Measurements from ENCODE around the gene PAX9. TPM values are rescaled to one million over a fixed set of nuclear protein-coding genes. Genes with fewer than 3 reads are reported as not detected.

Gene PAX9
- total RNA-seq, 2 donors from 2014 or later, result 0.23 TPM; not detected in 1

DNA sequence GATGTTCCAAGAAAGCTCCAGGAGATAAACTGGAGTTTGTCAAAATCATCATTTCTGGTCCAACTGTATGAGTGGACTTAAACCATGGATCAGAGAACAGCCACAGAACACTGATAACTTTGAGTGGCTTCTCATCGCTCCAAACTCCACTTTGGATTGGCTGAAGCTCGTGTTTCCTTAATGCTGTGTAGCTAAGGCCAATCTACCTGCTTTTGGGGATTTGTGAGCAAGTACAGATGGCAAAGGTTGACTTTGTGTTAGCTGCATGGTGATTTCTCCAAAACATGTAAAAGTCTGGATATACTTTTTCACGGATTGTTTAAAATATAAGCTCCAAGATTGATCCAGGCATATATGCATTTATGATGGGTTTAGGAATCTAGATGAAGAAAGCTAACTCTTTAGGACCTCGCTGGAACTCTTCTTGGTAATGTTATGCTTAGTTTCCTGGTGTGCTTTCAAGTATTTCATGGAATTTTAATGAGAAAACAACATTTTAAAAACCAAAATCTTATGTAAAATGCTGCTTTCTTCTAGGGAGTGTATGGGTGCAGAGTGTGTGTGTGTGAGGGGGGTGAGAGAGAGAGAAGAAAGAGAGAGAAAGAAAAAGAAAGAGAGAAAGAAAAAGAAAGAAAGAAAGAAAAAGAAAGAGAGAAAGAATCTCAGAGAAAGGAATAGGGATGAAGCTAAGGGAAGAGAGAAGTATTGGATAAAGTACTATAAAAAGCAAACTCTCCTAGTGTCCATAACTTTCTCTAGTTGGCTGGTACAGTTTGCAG is 11.6 kb upstream of the PAX9 start:
- no peak overlapping the region for H3K4me3 Mint-ChIP-seq
- H3K4me1 Mint-ChIP-seq (ENCODE audit: low read depth), result peaks cover 9% of the 10 kb centered on the region
- H3K9me3 Mint-ChIP-seq, result no peaks in the 10 kb centered on the region
- no peak overlapping the region for H3K27ac Mint-ChIP-seq
- DNase-seq (no peak), ATAC-seq (replicated peaks in 1 of 2) (no peak)
- H3K36me3 Mint-ChIP-seq (ENCODE audit: insufficient read depth in 2 of 2), result peaks cover 2% of the 10 kb centered on the region in 2 donors
- H3K27me3 Mint-ChIP-seq (ENCODE audit: low read depth), result peaks cover 86% of the 10 kb centered on the region

DNA sequence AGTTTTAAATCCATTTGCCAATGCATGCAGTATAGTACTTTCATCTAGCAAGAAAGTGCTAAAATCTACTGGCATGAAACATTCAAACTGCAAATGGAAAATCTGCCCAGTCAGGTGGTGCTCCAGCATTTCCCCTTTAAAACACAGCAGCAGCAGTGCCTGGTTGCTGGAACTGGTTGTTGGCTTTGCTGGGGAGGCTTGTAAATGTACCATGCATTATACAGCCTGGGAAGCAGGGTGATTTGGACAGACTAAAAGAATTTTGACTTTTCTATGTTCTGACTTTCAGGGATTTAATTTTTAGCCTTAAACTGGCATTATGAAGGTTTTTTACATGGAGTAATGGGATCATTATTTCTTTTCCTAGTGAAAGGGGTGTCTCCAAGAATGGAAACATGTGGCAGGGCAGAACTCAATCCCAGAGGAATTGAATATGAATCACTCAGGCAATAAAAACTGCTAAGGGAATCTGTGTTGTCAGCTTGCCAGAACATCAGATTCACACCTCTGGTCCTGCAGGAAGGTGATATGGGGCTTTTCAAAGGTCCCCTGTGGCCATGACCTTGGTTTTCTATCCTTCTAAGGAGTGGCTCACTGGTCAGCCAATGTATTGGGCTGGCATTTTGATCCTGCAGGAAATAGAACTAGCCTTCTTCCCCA is 9.0 kb upstream of the PAX9 start:
- no peak overlapping the region for H3K4me3 Mint-ChIP-seq
- H3K4me1 Mint-ChIP-seq (ENCODE audit: low read depth), result peaks cover 22% of the 10 kb centered on the region
- H3K36me3 Mint-ChIP-seq (ENCODE audit: insufficient read depth in 2 of 2), result peaks cover 2 to 4% of the 10 kb centered on the region in 2 donors
- ATAC-seq (replicated peaks in 1 of 2) (no peak), DNase-seq (no peak)
- H3K27me3 Mint-ChIP-seq (ENCODE audit: low read depth), result peaks cover 94% of the 10 kb centered on the region
- no peak overlapping the region for H3K27ac Mint-ChIP-seq
- H3K9me3 Mint-ChIP-seq, result no peaks in the 10 kb centered on the region

DNA sequence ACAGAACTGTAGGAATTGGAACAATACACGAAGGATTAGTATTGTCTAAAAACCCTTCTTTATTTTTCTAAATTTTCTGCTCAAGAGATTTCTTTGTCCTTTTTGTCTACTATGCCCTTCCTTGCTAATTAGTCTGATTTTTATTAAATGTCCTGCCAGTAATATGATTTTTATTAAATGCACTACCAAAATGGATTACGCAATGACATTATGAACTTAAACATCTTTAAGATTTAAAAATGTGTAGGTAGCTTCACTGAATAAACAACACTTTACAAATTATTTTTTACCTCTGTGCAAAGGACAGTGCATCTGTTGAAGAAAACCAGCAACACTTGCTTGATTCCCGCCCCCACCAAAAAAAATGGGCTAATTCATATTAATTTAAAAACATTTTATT is 8.2 kb upstream of the PAX9 start:
- Mint-ChIP-seq H3K9me3 (no peaks in the 10 kb centered on the region), H3K36me3 (ENCODE audit: insufficient read depth in 2 of 2) (peaks cover 2% of the 10 kb centered on the region in 2 donors), H3K27me3 (ENCODE audit: low read depth) (peaks cover 88% of the 10 kb centered on the region)

DNA sequence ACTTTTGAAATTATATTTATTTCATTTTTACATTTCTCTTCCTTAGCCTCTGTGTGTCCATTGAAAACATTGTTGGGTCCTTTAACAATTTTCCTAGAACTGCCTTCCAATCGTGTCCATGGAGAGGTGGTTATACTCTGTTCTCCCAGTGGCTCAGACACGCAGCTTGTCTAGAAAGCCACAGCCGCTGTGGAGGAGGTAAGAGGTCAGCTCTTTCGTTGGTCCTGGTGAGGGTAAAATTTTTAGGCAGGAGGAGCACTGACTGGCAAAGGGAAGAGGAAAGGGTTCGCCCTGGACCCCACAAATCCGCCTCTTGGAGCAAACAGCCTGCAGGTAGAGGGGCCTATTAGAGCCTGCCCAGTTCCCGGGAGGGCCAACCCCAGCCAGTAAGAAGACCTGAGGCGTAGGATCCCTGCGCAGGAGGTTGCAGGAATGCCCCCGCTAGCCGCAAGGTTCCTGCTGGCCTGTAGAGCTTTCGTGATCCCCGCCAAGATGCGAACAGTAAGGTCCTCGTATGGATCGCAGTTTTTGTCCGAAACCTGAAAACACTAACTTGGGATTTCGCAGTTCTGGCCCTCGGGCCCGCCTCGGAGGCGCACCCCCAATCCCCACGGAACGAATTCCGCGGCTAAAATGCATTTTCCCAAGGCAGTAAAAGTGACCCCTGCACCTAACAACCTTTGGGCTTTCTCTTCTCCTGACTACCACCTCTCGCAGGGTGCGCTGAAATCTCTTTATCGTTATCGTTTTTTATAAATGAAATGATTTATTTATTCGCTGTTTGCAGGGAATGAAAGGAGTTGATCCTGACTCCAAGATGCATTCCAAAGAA is 7.5 kb upstream of the PAX9 start:
- H3K36me3 Mint-ChIP-seq (ENCODE audit: insufficient read depth in 2 of 2), result peaks cover 2 to 3% of the 10 kb centered on the region in 2 donors
- ATAC-seq (replicated peaks in 1 of 2), result no peak
- DNase-seq, result no peak
- H3K4me3 Mint-ChIP-seq, result no peak overlapping the region
- no peaks in the 10 kb centered on the region for H3K9me3 Mint-ChIP-seq
- no peak overlapping the region for H3K27ac Mint-ChIP-seq
- H3K4me1 Mint-ChIP-seq (ENCODE audit: low read depth), result peaks cover 22% of the 10 kb centered on the region
- H3K27me3 Mint-ChIP-seq (ENCODE audit: low read depth), result peaks cover 87% of the 10 kb centered on the region

More for the DNA sequence above, 8.2 kb upstream of the PAX9 start:
- Mint-ChIP-seq H3K4me3 (no peak overlapping the region), H3K4me1 (ENCODE audit: low read depth) (peaks cover 18% of the 10 kb centered on the region), H3K27ac (no peak overlapping the region)
- ATAC-seq (replicated peaks in 1 of 2) (no peak), DNase-seq (no peak)

DNA sequence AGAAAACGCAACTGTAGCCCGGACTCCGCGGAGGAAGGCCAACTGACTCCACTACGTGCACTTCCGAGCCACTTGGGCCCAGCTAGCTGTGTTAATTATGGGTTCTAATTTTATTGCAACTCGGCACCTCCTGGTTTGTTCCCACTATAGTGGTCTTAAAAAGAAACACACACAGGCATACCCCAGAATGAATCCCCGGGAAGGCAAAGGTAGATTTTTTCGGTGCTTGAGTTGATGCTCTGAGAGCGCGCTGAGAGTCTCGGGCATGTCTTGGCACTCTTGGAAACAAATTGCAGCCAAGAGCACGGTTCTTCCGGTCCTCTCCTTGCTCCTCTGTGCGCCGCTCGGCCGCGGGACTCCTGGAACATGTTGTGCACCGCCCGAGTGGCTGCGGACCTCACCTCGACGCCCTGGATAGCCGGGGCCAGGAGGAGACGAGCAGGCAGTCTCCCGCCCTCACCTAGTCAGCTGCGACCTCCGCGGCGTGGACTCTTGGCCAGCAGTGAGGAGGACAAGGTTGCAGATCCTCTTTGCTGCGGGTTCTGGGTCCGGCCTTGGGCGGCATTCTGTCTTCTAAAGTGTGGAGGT is 6.8 kb upstream of the PAX9 start:
- DNase-seq (no peak), ATAC-seq (replicated peaks in 1 of 2) (no peak)
- Mint-ChIP-seq H3K9me3 (no peaks in the 10 kb centered on the region), H3K4me3 (no peak overlapping the region), H3K27me3 (ENCODE audit: low read depth) (peaks cover 87% of the 10 kb centered on the region), H3K27ac (no peak overlapping the region), H3K36me3 (ENCODE audit: insufficient read depth in 2 of 2) (peaks cover 2 to 5% of the 10 kb centered on the region in 2 donors), H3K4me1 (ENCODE audit: low read depth) (peaks cover 24% of the 10 kb centered on the region)

DNA sequence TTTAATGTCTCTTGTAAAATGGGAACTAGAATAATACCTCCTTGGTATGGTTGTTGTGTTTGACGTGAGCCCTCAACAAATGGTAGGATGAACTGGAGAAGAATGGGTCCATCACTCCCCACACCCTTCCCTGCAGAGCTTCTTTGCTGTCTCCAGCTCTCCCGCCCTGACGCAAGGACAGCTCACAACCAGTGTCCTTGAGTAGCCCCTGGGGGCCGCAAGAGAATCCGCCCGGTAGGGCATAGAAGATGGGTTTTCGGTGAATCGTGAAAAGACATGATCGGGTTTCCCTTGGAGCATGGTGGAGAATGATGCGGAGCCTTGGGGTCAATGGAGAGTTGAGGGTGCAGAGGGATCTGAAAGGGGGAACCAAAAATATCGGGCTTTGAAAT is 6.1 kb upstream of the PAX9 start:
- H3K4me3 Mint-ChIP-seq, result peak overlapping the region; percentile 6 to 53

DNA sequence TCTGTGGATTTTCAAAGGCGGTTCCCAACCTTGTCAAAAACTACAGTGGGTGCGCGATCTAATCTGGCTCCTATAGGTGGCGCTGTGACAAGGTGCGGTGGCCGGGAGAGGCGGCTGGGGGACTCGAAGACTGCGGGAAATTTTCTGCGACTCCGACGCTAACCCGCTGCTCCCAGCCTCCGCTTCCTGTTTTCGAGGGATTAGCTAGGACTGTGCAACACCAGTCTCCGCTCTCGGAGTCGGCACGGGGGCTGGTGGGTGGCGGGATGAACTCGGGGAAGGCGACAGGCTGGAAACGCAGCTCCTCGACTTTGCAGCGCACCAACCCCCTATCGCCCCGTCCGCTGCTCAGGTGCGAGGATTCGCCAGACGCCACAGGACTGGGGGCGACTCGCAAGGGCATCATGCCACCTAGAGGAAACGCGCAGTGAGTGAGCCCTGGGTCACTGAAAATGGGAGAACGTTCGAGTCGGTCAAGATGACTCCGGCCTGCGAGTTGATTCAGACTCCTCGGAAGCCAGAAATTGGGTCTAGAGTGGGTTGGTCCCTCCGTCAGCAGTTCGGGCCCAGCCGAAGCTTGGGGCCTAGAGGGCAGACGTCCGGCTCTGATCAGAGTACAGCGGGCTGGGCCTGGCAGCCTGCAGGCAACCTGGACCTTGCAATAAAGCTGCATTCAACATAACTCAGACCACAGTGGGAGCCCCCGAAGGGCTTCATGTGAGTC is 5.5 kb upstream of the PAX9 start:
- H3K9me3 Mint-ChIP-seq, result no peaks in the 10 kb centered on the region
- peak overlapping the region; percentile 6 to 53 for H3K4me3 Mint-ChIP-seq
- no peak overlapping the region for H3K27ac Mint-ChIP-seq
- DNase-seq (peak; percentile 57 to 59), ATAC-seq (replicated peaks in 1 of 2) (peak; percentile 48 to 66)
- H3K36me3 Mint-ChIP-seq (ENCODE audit: insufficient read depth in 2 of 2), result peaks cover 2 to 7% of the 10 kb centered on the region in 2 donors
- peaks cover 32% of the 10 kb centered on the region for H3K4me1 Mint-ChIP-seq (ENCODE audit: low read depth)
- H3K27me3 Mint-ChIP-seq (ENCODE audit: low read depth), result peaks cover 89% of the 10 kb centered on the region

More for the DNA sequence above, 6.1 kb upstream of the PAX9 start:
- DNase-seq, result no peak
- Mint-ChIP-seq H3K27me3 (ENCODE audit: low read depth) (peaks cover 87% of the 10 kb centered on the region), H3K9me3 (no peaks in the 10 kb centered on the region), H3K27ac (no peak overlapping the region), H3K36me3 (ENCODE audit: insufficient read depth in 2 of 2) (peaks cover 2 to 5% of the 10 kb centered on the region in 2 donors), H3K4me1 (ENCODE audit: low read depth) (peaks cover 27% of the 10 kb centered on the region)
- ATAC-seq (replicated peaks in 1 of 2), result no peak

DNA sequence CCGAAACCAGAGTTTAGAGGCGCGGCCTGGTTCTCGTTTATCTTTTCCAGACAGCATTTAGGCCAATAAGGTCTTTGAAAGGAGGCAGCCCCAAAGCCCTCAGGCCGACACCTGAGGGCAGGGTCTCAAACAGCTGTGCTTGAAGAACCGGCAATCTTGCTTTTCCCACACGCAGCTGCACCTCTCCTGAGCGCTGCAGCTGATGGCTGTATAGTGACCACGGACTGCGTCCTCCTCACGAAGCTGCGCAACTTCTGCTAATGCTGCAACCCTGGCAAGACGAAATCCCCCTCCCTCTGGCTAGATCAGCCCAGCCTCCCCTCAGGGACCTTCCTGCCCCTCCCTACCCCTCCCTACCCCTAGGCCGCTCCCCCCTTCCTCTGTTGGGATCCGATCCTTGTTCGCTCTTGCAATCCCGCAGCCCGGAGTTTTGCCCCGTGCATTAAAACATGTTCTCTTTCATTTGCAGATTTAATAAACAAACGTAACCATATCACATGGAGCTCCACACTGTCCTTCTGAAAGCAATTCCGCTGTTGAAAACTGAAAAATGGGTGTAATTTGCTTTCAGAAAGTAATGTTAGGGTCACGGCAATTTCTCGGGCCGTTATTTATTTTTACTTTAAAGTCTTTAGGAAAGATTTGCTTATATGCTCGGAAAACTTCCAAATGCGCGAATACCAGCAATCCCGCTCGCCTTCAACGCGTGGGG is 4.8 kb upstream of the PAX9 start:
- DNase-seq (no peak), ATAC-seq (replicated peaks in 1 of 2) (no peak)
- peaks cover 89% of the 10 kb centered on the region for H3K27me3 Mint-ChIP-seq (ENCODE audit: low read depth)
- H3K27ac Mint-ChIP-seq, result no peak overlapping the region
- H3K9me3 Mint-ChIP-seq, result no peaks in the 10 kb centered on the region
- H3K36me3 Mint-ChIP-seq (ENCODE audit: insufficient read depth in 2 of 2), result peaks cover 2 to 11% of the 10 kb centered on the region in 2 donors
- peak overlapping the region; percentile 63 to 77 for H3K4me3 Mint-ChIP-seq
- peaks cover 39% of the 10 kb centered on the region for H3K4me1 Mint-ChIP-seq (ENCODE audit: low read depth)

DNA sequence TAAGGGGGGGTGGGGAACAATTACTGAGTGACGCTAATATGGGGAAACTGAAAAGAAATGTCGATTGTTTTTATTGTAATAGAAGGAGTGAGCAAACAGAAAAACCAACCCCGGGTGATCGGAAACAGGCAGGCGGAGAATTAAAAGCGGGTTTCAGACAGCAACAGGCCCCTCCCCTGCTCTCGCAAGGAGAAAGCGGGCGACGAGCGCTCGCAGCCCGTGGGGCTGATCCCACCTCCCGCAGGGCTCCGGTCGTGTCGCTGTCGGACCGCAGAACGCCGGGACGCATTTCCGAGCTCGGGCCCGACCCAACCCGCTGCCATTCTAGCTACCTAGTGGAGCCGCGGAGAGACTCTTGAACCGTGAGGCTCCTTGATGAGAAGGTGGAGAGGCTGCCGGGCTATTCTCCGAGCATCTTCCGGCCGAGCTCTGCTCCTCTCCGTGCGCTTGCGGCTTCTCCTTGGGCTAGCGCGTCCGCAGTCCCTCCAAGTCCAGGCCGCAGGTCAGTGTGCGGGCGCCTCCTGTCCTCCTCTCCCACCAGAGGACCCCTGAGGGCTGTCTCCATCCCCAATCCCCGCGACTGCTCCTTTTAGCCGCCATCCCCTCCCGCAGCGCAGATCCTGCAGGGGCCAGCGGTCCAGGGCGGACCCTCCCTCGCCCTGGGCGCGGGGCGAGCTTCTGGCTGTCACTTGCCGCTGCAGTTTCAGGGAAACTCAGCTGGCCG is 4.1 kb upstream of the PAX9 start:
- H3K4me1 Mint-ChIP-seq (ENCODE audit: low read depth), result peaks cover 46% of the 10 kb centered on the region
- peaks cover 89% of the 10 kb centered on the region for H3K27me3 Mint-ChIP-seq (ENCODE audit: low read depth)
- peak overlapping the region; percentile 63 to 77 for H3K4me3 Mint-ChIP-seq
- H3K9me3 Mint-ChIP-seq, result no peaks in the 10 kb centered on the region
- DNase-seq (no peak), ATAC-seq (replicated peaks in 1 of 2) (no peak)
- H3K36me3 Mint-ChIP-seq (ENCODE audit: insufficient read depth in 2 of 2), result peaks cover 5 to 13% of the 10 kb centered on the region in 2 donors
- H3K27ac Mint-ChIP-seq, result no peak overlapping the region

DNA sequence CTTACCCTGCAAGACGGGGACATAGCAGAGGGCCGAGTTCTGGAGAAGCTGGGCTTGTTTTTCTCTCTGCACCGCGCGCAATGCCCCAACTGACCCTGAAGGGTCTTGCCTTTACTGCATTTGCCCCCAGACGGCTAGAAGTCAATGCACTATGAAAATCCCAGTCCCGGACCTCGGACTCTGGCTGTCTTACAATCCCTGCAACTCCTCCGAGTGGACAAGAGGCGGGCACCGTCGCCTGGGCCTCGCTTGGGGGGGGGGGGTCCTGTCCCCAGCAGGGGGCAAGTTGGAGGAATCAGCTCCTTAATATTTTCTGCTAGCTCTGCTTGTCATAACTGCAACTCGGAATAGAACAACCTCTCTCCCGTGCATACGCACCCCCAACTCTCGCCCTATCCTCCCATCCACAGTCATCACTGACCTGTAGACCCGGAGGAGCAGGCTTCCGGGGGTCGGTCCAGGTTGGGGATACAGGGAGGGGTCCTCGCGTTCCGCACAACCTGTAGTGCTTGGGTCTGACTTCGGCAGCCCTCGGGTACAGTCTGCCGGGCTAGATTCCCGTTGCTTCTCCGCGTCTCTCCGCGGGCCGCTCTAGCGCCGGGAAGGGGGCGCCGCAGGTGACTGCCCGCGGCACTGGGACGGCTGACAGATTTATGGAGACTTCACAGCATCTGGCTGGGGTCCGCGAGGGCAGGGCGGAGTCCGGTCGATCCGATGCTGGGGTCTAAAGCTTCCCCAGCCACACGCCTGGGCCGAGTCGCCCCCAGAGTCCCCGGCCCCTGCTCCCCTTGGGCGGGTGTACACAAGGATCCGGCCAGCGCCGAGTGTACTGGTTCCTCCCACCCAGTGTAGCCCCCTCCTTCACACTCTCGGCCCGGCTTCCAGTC is 3.3 kb upstream of the PAX9 start:
- Mint-ChIP-seq H3K9me3 (no peaks in the 10 kb centered on the region), H3K4me1 (ENCODE audit: low read depth) (peaks cover 48% of the 10 kb centered on the region), H3K27ac (peak overlapping the region; percentile 24), H3K36me3 (ENCODE audit: insufficient read depth in 2 of 2) (peaks cover 7 to 15% of the 10 kb centered on the region in 2 donors), H3K27me3 (ENCODE audit: low read depth) (peaks cover 89% of the 10 kb centered on the region), H3K4me3 (peak overlapping the region; percentile 63 to 77)
- DNase-seq, result no peak
- ATAC-seq (replicated peaks in 1 of 2), result no peak
